Amygdala (tissue), 56 donors: ENCODE data around the gene MAD2L1BP.
A peak's percentile ranks its signal among the peaks of the same experiment; 100 is the strongest.
"Not testable (repeated sequence)": the region's sequence is repeated elsewhere in the genome, so short reads cannot be mapped to it uniquely, and the experiment has no call there.

Experiments
- DNase-seq, 56 donors: peaks; one replicate each; lab custom pipeline; 2025; lab: John Stamatoyannopoulos, UW

Gene MAD2L1BP, protein sequence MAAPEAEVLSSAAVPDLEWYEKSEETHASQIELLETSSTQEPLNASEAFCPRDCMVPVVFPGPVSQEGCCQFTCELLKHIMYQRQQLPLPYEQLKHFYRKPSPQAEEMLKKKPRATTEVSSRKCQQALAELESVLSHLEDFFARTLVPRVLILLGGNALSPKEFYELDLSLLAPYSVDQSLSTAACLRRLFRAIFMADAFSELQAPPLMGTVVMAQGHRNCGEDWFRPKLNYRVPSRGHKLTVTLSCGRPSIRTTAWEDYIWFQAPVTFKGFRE

DNA sequence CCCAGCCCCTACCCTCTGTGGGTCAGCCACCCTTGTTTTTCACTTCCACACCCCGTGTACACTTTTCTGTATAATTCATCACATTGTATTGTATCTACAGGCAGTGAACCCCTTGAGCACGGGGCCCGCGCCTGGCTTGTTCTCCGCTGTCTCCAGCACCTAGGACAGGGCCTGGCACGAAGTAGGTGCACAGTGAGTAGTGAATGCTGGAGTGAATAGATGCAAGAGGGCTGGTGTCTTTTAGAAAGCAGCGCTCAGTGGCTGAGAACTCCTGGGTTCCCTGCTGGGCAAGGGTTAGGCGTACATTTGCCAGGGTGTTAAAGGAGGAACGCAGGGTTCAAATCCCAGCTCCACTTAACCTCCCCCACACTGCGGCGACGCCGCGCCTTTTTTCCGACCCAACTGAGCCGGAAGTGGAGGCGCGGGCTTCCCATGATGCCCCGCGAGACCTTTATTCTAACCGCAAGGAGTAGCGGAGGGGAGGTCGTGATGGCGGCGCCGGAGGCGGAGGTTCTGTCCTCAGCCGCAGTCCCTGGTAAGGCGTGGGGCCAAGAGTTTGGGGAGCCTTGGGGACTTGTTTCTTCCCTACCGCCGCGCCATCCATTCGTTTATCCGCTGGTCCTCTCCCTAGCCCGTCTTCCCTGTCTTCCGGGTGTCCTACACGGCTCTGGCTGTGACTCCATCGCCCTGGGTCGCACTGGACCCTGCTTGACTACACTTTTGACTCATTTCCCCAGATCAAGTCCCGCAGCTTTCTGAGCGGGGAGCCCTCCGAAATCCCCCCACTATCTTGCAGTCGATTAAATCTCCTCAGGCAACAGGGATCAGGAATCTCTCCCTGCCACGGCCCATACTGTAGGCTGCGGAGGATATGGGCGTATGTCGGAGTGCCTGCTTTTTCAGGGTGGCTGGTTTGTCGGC, at the start of gene MAD2L1BP:
TSS of gene MAD2L1BP (plus strand) at position 454 of the 921 bp plus-strand sequence. CDS start at position 490, 36 bp downstream.
- DNase-seq, result peak in 55 of 56 donors; percentile 19 to 87 (median 69)

DNA sequence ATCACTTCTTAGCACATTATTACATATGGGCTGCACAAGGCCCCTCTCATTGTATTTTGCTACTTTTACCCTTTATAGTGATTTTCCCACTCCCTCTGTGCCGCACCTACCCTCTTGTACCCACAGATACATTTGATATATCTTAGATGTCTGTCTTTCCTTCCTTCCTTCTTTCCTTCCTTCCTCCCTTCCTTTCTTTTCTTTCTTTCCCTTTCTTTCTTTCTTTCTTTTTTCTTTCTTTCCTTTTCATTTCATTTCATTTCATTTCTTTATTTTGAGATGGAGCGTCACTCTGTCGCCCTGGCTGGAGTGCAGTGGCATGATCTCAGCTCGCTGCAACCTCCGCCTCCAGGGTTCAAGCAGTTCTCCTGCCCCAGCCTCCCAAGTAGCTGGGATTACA, 47.4 kb upstream of the MAD2L1BP start:
- no peak for DNase-seq

DNA sequence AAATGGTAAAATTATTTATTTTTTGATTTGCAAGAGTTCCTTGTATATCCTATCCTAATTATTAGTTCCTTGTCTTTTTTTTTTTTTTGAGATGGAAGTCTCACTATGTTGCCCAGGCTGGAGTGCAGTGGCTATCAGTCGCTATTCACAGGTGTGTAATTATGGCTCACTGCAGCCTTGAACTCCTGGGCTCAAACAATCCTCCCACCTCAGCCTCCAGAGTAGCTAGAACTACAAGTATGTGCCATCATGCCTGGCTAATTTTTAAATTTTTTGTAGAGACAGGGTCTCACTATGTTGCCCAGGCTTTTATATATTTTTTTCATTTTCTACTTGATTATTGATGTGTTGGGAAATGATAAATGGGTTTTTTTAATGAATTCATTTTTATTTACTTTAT, 46.1 kb upstream of the MAD2L1BP start:
- DNase-seq, result not testable (repeated sequence)

DNA sequence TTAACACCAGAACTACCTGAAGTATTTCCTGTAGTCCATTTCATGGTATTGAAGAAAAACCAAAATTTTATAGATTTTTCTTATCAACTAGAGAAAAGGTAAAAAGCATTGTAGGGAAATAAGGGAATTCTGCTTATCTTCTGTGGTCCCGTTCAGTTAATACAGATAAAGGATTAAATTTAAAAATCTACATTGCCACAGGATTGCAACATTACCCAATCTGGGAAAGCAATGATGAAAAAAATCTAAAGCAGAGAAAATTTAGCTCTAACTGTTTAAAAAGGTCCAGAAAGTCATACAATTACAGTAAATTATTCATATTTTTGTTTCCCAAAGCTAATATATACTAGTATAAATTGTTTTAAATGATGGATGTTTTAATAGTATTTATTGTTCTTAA, 41.7 kb upstream of the MAD2L1BP start:
- no peak for DNase-seq

DNA sequence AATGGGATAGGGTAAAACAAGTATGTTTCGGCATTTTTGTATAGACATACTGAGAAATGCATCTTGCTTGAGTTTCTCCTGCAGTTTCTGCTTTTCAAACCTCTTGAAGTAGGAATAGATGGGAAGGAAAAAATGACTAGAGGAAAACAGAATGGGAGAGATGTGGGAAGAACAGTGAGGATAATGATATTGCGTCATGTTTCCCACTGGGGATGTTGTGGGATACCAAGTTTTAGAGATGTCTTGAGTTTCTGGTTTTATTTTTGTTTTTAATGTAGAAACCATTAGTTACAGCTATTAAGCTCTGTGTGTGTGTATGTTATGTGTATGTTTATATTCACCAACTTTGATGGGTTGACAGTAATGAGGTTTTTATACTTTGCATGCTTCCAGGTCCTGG, 35.0 kb upstream of the MAD2L1BP start:
- DNase-seq, result no peak

DNA sequence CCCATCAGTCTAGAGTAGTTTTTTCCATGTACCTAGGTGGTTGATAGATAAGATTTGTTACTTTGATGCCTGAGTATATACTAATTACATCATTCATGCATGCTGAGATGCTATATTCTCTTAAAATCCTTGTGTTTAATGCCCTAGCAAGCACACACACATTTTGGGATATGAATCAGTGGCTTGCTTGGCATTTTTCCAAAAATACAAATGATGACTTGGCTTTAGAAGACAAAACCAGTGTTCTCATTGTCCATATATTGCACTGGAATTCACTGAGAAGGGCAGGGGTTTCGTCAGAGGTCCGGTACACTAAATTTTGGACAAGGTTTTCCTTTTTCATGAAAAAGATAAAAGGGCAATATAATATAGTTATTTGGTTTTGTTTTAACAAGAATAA, 31.5 kb upstream of the MAD2L1BP start:
- DNase-seq, result no peak

DNA sequence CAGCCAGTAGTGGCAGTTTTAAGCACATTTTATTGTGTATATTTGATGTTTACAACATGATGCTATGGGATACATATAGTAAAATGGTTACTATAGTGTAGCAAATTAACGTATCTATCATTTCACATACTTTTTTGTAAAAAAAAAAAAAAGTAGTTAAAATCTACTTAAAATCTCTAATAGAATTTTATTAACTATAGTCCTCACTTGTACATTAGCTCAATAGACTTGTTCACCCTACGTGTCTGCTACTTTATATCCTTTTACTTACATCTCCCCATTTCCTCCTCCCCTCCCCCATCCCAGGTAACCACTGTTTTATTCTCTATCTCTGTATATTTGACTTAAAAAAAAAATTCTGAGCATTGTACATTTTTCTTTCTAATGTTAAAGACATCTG, 29.6 kb upstream of the MAD2L1BP start:
- DNase-seq, result no peak

DNA sequence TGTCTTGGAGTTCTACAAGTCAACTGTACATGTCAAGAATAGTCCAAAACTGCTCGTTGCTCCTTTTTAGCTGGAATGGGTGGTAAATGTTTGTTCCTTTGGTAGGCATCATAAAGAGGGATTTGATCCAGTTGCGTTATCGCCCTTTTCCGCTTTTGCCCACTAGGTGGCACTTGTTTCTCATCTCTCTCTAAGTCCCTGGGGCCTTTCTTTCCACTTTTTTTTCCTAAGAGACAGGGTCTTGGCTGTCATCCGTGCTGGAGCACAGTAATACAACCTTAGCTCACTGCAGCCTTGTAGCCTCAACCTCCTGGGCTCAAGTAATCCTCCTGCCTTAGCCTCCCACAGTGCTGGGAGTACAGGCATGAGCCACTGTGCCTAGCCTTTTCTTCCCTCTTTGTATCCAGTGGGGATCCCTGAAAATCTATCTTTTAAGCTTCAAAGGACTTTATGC, 27.3 kb upstream of the MAD2L1BP start:
- DNase-seq, result peak in 36 of 56 donors; percentile 4 to 82 (median 30)

DNA sequence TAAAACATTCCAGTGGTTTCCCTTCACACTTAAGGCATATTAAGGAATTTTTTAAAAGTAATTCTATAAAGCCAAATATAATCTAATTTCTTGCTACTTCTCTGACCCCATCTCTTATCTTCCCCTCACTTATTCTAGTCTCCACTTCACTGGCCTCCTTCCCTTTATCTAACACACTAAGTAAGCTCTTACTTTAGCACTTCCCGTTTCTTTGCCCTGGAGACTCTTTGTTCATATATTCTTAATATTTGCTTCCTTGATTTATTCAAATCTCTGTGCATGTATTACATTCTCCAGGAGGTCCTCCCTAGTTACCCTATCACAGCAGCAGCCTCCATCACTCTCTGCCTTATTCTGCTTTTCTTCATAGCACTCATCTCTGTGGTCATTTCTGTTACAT, 26.8 kb upstream of the MAD2L1BP start:
- no peak for DNase-seq

DNA sequence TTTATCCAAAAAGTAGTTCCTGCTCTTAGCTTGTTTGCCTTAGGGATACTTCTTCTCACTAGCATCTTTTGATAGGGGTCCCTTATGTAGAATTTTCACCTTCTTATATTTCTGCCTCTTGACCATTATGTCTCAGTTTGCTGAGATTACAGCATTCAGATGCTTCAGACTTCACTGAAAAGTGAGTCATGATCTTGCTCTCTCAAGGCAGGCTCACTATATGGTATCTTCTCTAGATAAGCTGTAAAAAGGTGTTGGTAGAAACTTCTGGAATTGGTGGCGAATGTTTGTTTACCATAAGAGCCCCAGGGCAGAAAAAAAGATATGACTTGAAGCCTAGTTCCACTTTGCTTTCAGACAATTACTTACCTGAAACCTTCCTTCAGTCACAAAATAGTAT, 26.2 kb upstream of the MAD2L1BP start:
- no peak for DNase-seq

DNA sequence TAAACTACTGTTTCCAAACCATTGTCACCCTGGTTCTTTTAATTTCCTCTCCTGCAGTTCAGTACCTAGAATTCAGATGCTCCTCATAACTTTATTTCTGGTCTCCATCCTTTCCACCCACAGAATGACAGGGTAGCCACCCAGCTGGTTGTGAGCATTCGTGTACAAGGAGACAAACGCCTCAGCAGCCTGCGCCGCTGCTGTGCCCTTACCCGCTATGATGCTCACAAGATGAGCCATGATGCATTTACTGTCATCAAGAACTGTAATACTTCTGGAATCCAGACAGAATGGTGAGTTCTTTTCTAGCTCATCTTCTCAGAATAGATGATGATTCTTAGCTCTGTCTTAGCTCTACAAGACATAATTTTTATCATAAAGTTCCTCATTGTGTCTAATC, 25.2 kb upstream of the MAD2L1BP start:
- no peak for DNase-seq

DNA sequence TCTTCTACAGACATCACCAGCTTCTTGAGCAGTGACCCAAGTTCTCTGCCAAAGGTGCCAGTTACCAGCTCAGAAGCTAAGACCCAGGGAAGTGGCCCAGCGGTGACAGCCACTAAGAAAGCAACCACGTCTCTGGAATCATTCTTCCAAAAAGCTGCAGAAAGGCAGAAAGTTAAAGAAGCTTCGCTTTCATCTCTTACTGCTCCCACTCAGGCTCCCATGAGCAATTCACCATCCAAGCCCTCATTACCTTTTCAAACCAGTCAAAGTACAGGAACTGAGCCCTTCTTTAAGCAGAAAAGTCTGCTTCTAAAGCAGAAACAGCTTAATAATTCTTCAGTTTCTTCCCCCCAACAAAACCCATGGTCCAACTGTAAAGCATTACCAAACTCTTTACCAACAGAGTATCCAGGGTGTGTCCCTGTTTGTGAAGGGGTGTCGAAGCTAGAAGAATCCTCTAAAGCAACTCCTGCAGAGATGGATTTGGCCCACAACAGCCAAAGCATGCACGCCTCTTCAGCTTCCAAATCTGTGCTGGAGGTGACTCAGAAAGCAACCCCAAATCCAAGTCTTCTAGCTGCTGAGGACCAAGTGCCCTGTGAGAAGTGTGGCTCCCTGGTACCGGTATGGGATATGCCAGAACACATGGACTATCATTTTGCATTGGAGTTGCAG, 21.8 kb upstream of the MAD2L1BP start:
- no peak for DNase-seq

DNA sequence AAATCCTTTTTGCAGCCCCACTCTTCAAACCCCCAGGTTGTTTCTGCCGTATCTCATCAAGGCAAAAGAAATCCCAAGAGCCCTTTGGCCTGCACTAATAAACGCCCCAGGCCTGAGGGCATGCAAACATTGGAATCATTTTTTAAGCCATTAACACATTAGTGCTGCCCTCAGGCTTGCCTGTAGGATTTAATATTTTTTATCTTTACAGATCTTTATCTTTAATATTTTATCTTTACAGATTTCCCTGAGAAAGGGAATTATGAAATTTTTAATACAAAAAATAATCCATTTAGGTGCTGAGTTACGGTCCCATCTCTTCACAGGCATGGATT, 21.3 kb upstream of the MAD2L1BP start:
- DNase-seq, result no peak

DNA sequence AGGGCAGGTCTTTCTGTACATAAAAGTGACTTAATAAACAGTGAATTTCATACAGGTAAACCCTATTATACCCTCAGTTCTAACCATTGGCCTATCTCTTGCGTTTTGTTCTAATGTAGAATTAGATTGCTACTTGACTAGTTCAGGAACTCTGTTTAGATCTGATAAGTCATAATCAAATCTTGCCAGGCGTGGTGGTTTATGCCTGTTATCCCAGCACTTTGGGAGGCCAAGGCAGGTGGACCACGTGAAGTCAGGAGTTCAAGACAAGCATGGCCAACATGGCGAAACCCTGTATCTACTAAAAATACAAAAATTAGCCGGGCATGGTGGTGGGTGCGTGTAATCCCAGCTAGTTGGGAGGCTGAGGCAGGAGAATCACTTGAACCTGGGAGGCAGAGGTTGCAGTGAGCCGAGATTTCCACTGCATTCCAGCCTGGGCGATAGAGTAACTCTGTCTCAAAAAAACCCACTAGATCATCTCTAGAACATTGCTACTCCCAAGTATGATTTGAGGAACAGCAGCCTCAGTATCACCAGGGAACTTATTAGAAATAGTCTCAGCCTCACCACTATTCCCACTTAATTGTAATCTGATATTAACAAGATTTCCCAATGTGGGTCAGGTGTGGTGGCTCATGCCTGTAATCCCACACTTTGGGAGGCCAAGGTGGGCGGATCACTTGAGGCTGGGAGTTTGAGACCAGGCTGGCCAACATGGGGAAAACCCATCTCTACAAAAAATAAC, 18.7 kb upstream of the MAD2L1BP start:
- no peak for DNase-seq

DNA sequence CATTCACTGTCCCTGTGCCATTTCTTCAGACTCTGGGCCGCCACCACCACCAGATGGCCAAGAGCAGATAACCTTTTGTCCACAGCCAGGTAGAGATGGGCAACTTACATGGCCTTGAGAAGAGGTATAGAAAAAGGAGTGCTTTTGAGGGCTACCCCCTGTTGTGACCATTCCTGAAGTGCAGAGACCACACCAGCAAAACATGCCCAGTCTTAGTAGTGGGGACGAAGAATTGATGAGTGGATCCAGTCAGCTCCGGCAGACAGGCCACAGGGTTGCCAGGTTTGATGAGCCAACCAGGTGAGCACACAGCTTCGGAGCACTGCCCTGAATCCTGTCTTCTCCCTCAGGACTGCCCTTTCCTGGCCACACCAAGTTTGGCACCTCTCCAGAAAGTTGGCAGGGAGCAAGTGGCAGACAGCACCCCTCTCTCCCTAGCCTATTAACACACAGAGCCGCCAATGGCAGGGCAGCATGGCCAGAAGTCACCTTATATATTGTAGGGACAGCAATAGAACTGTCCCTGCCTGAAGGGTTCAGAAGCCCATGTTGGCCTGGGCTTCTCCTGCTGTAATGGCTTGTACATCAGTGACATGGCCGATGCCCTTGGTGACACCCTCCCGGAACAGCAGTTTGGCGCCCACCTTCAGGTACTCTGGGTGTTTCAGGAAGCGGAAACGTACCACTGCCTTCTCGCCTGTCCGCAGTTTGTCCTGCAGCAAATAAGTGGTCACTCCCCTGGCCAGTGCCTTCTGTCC, 14.4 kb upstream of the MAD2L1BP start:
- no peak for DNase-seq

DNA sequence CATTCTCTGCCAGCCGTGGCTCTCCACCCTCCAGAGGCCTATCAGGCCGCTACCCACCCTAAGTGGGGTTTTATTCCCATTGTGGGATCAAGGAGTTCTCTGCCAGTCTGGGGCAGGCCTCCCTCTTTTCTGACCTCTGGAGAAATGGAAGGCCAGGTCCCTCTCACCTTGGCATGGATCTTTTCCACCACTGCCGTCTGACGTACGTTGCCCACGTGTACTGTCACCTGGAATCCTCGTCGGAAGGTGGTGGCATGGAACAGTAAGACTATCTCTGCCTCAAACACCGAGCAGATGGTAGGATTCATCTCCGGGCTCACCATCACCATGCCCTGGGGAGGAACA, 13.8 kb upstream of the MAD2L1BP start:
- no peak for DNase-seq

DNA sequence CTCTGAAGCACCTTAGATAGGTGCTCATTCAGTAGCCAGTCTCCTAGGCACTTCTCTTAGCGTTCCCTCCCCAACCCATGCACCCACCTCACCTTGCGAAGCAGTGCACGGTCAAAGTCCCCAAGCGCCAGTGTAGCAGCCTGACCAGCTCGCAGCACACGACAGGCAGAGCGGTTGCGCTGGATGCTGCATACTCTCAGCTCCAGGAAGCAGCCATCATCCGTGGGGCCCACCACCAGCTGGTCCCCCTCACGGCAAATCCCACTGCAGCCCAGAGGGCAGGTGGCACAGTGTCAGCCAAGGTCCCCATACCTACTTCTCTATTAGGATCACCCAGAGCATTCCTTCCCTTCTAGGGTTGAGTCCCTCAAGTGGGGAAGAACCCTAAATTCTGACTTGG, 13.1 kb upstream of the MAD2L1BP start:
- no peak for DNase-seq

DNA sequence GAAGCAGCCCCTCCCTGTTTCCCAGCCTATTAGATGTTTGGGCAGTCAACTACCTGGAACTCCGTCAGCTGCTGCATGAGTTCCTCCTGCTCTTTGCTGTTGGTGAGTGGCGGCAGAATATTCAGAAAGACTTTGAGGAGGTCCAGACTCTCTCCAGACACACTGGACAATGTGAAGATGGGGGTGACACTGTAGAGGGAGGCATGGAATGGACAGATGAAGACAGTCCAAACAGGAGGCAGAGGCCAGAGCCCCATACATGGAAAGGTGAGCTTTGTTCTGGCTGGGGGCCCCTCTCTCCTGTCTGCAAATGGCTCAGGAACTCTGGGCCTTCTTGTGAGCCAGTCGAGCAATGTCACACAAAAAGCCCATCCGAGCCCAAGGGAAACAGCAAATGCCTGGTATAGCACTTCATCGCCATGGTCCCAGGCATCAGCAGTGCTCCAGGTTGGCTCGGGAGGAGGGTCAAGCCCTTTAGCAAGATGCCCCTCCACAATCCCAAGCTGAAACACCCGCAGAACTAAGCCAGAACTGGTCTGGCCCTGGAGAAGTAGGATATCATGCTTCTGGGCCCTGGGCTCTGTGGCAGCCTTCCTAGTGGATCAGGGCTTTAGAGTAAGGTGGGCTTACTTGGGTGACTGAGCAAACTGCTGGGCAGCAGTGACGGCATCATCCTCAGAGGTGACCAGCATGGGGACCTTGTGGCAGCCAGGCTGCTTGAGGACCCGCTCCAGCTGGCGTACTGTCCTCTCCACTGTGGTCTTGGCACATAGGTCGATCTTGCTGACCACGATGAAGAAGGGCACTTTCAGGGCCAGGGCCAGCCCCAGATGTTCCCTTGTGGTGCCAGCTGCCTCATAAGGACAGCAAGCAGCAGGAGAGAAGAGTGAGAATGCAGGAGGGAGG, 11.5 kb upstream of the MAD2L1BP start:
- no peak for DNase-seq

DNA sequence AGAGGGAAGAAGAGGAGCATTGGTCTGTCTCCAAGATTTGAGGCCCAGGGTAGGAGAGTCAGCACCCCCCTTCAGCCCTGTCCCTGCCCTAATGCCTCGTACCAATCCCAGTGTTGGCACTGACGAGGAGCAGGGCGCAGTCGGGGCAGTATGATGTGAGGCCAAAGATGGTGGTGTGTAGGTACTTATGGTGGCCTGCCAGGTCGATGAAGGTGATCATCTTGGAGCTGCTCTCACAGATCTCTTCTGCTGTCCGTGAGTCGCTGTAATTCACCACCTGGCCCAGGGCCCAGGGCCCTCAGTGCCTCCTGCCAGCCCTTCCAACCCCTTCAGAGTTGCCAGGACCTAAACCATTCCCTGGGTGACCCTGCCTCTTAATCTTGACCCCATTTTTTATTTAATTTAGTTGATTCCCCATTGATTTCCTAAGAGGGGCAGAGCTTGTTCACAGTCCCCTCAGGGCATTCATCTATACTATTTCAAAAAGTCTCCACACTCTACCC, 10.8 kb upstream of the MAD2L1BP start:
- DNase-seq, result no peak
